HepG2 (cell line): ENCODE data around the gene TATDN2. TPM values are rescaled to one million over a fixed set of nuclear protein-coding genes. Genes with fewer than 3 reads are reported as not detected.

Experiments
- ATAC-seq: fragments of 200-7000 bp; cut with Tn5 transposase; 3 replicates; pipeline ENCODE4 v1.9.1; 2020; ENCODE audit warnings: mild to moderate bottlenecking, moderate library complexity
- BruUV-seq: library from RNA; stranded (reverse); fragments of 400-500 nt; replicated peaks from 2 replicates; lab custom pipeline; 2021; lab: Mats Ljungman, UMichigan
- CTCF ChIA-PET: fragments of 300-600 bp; formaldehyde crosslinking; extraction: SDS; loops from one replicate; lab custom pipeline; 2021; ENCODE audit warnings: low total read pairs, inconsistent platforms, low intra/inter-chr PET ratio; lab: Yijun Ruan, JAX
- POLR2A ChIA-PET: fragments of 350-600 bp; sonication (Branson Sonifier 250); formaldehyde crosslinking; loops from one replicate; lab custom pipeline; 2020; ENCODE audit warnings: antibody characterized with exemption, inconsistent platforms; lab: Yijun Ruan, JAX
- DNase-seq: peaks from one replicate; pipeline ENCODE4 v3.0.0-alpha.2; 2015; ENCODE audit warnings: low spot score
- FAIRE-seq: peaks from 3 replicates; lab custom pipeline; 2011; peaks lifted over from hg19 to GRCh38; lab: Jason Lieb, UNC
- H2AFZ ChIP-seq: one replicate; pipeline ENCODE4 v1.6.1; 2011; ENCODE audit warnings: low read length, inconsistent platforms
- H3K27ac ChIP-seq: fragments of 300-600 bp; 3 replicates; pipeline ENCODE4 v1.8.0; 2011; ENCODE audit warnings: mixed run types, mild to moderate bottlenecking, mixed read lengths, low read length, inconsistent platforms; ENCODE audit not compliant: insufficient read depth; ENCODE audit errors: extremely low read length
- H3K27me3 ChIP-seq, 2 experiments: fragments of 200-600 bp in 1 of 2; 2 replicates in 1 of 2; 3 replicates in 1 of 2; pipeline versions ENCODE4 v1.6.0 to v1.8.0; 2011; ENCODE audit warnings: low read length in 2 of 2, mild to moderate bottlenecking in 2 of 2, moderate library complexity in 2 of 2, inconsistent platforms in 1 of 2; ENCODE audit not compliant: insufficient read depth in 2 of 2, control insufficient read depth in 1 of 2
- H3K36me3 ChIP-seq, 2 experiments: fragments of 200-600 bp in 1 of 2; replicated peaks in 1 of 2; 2 replicates in 1 of 2; 3 replicates in 1 of 2; pipeline versions ENCODE4 v1.5.1 to v1.8.0; 2011; ENCODE audit warnings: low read length in 2 of 2, inconsistent platforms in 1 of 2; ENCODE audit not compliant: insufficient read depth in 2 of 2, control insufficient read depth in 1 of 2
- H3K4me1 ChIP-seq: 2 replicates; pipeline ENCODE4 v1.5.1; 2012; ENCODE audit warnings: low read length, inconsistent platforms; ENCODE audit not compliant: insufficient read depth
- H3K4me2 ChIP-seq: 2 replicates; pipeline ENCODE4 v1.6.0; 2011; ENCODE audit warnings: low read depth, low read length, inconsistent platforms
- H3K4me3 ChIP-seq, 3 experiments: fragments of 200-600 bp in 1 of 3; sonication (generic), shearing (Covaris generic) in 1 of 3; replicated peaks in 1 of 3; 2 replicates each; pipeline ENCODE4 v1.5.1; 2011 to 2016; ENCODE audit warnings: low read length in 3 of 3, inconsistent platforms in 2 of 3, low read depth in 2 of 3, mild to moderate bottlenecking in 2 of 3, control low read depth in 1 of 3, mixed read lengths in 1 of 3; ENCODE audit not compliant: insufficient read depth in 1 of 3
- H3K79me2 ChIP-seq: one replicate; pipeline ENCODE4 v1.6.1; 2011; ENCODE audit warnings: low read length, inconsistent platforms; ENCODE audit not compliant: insufficient read depth
- H3K9ac ChIP-seq: 2 replicates; pipeline ENCODE4 v1.6.0; 2011; ENCODE audit warnings: mild to moderate bottlenecking, low read depth, low read length, inconsistent platforms; ENCODE audit not compliant: insufficient read depth
- H3K9me3 ChIP-seq: 2 replicates; pipeline ENCODE4 v1.5.1; 2012; ENCODE audit warnings: mild to moderate bottlenecking, low read length
- H4K20me1 ChIP-seq: 2 replicates; pipeline ENCODE4 v1.6.0; 2011; ENCODE audit warnings: inconsistent platforms, mild to moderate bottlenecking, low read length, moderate library complexity; ENCODE audit not compliant: insufficient read depth
- ATRX ChIP-seq: sonication (generic); formaldehyde crosslinking; IDR thresholded peaks from 2 replicates; pipeline ENCODE4 v1.4.0; 2020; ENCODE audit warnings: missing genetic modification reagents, borderline replicate concordance
- PITX1 ChIP-seq: sonication (generic); formaldehyde crosslinking; IDR thresholded peaks from 2 replicates; pipeline ENCODE4 v1.5.1; 2020; ENCODE audit warnings: mild to moderate bottlenecking, missing genetic modification reagents
- YEATS2 ChIP-seq: sonication (generic); formaldehyde crosslinking; IDR thresholded peaks from 2 replicates; pipeline ENCODE4 v1.4.0; 2020; ENCODE audit warnings: missing genetic modification reagents, borderline replicate concordance
- ZFP1 ChIP-seq: IDR thresholded peaks from 2 replicates; pipeline ENCODE4 v1.6.1; 2016
- ZNF230 ChIP-seq: sonication (generic); formaldehyde crosslinking; IDR thresholded peaks from 2 replicates; pipeline ENCODE4 v1.4.0; 2020; ENCODE audit warnings: mild to moderate bottlenecking, missing genetic modification reagents
- ZNF296 ChIP-seq: sonication (generic); formaldehyde crosslinking; conservative IDR thresholded peaks from 2 replicates; pipeline ENCODE4 v1.5.0; 2020; ENCODE audit warnings: mild to moderate bottlenecking, missing genetic modification reagents
- WGBS: methylation state at CpG from one replicate; pipeline ENCODE4 v1.1.6; 2017; ENCODE audit warnings: low lambda C conversion rate; 5-methylcytosine and 5-hydroxymethylcytosine counted together
- in situ Hi-C: cut with HindIII; loops from 2 replicates; pipeline ENCODE4 v1.10.0; 2017; ENCODE audit warnings: low pct_unique_long_range_greater_than_20kb; ENCODE audit not compliant: extremely low pct_ligation_motif_present
- intact Hi-C: fragments of 100-400 bp; cut with micrococcal nuclease; formaldehyde crosslinking; loops from one replicate; pipeline ENCODE4 v1.10.0; 2022; ENCODE audit not compliant: unreplicated experiment
- polyA plus RNA-seq, 8 experiments: library from polyadenylated mRNA; depleted of rRNA in 3 of 8; stranded (reverse) in 7 of 8; unstranded in 1 of 8; fragments of >200 nt; fragmentation: Illumina TruSeq in 4 of 8; extraction: Trizol in 4 of 8; gene quantifications; 2 replicates each; pipeline versions ENCODE4 v1.2.1 to v1.2.3, GENCODE V29; 2011 to 2016; ENCODE audit warnings: low read depth in 4 of 8, missing spikeins in 1 of 8, mixed read lengths in 1 of 8; ENCODE audit not compliant: insufficient read depth in 1 of 8
- total RNA-seq, 5 experiments: library from RNA; depleted of rRNA; stranded (reverse); fragments of >200 nt; fragmentation: Illumina TruSeq; extraction: Trizol; gene quantifications; 2 replicates each; pipeline ENCODE4 v1.2.3, GENCODE V29; 2016; ENCODE audit warnings: low read depth in 1 of 5
- TF ChIP-seq, protein P1 (sequence below): sonication (generic); formaldehyde crosslinking; IDR thresholded peaks from 2 replicates; pipeline ENCODE4 v1.4.0; 2020; ENCODE audit warnings: missing genetic modification reagents, mild to moderate bottlenecking, borderline replicate concordance
- TF ChIP-seq, protein P2 (sequence below): sonication (generic); formaldehyde crosslinking; IDR thresholded peaks from 2 replicates; pipeline ENCODE4 v1.4.0; 2020; ENCODE audit warnings: missing genetic modification reagents, mild to moderate bottlenecking, borderline replicate concordance

Gene TATDN2
- total and polyA plus RNA-seq, 2 of the 13 experiments (the other 11 are each of a cell fraction or from before 2014, with no cell fraction given), result 12.1 to 21.9 TPM

DNA sequence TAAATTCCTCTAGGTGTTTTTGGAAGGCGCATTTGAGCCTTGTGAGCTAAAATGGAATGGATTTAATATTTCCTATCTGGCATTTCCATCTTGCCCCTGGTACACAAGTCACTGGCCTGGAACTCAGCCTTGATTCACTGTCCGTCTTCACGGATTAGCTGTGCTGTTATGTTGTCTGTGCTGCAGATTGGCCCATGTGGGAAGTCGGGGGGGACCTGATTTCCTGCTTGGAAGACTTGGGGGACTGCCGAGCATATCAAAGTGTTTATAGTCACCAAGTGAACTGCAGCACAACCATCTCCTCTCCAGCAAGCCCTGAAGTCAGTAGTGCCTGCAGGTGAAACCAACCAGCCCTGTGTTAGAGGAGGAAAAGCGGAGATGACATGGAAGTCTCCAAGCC lies 32.3 kb downstream of the TATDN2 start:
- Histone ChIP-seq H3K27me3 (no peaks in the 10 kb centered on the region), H3K27ac (no peak overlapping the region), H3K79me2 (peaks cover 8% of the 10 kb centered on the region), H3K36me3 (peaks cover 44 to 76% of the 10 kb centered on the region in 2 experiments), H3K4me1 (no peaks in the 10 kb centered on the region), H3K4me2 (no peak overlapping the region), H2AFZ (no peak overlapping the region), H3K9ac (no peak overlapping the region), H4K20me1 (peaks cover 8% of the 10 kb centered on the region; the same call in 1 of the 2 replicates), H3K4me3 (no peak overlapping the region), H3K9me3 (no peaks in the 10 kb centered on the region)
- no peak for DNase-seq
- no peak for FAIRE-seq
- in situ Hi-C loops (no loop called here), intact Hi-C loops (no loop called here)
- ChIA-PET POLR2A (interaction anchor here (1.8 kb wide), 1 partner anchor 31 kb away, joined by 3 read pairs; no protein-coding TSS in a partner anchor), CTCF (no interaction called here)
- whole genome bisulfite sequencing, result 94% methylated on average over 6 of the region's 6 CpGs
- no peak for ATAC-seq
- TF ChIP-seq PITX1 (CRISPR knock-in tag), result no peak
- no peak for TF ChIP-seq ATRX (CRISPR knock-in tag)
- TF ChIP-seq ZNF230 (CRISPR knock-in tag), result no peak
- TF ChIP-seq ZFP1 (CRISPR knock-in tag), result no peak
- TF ChIP-seq ZNF296, result no peak
- TF ChIP-seq, protein P1, sequence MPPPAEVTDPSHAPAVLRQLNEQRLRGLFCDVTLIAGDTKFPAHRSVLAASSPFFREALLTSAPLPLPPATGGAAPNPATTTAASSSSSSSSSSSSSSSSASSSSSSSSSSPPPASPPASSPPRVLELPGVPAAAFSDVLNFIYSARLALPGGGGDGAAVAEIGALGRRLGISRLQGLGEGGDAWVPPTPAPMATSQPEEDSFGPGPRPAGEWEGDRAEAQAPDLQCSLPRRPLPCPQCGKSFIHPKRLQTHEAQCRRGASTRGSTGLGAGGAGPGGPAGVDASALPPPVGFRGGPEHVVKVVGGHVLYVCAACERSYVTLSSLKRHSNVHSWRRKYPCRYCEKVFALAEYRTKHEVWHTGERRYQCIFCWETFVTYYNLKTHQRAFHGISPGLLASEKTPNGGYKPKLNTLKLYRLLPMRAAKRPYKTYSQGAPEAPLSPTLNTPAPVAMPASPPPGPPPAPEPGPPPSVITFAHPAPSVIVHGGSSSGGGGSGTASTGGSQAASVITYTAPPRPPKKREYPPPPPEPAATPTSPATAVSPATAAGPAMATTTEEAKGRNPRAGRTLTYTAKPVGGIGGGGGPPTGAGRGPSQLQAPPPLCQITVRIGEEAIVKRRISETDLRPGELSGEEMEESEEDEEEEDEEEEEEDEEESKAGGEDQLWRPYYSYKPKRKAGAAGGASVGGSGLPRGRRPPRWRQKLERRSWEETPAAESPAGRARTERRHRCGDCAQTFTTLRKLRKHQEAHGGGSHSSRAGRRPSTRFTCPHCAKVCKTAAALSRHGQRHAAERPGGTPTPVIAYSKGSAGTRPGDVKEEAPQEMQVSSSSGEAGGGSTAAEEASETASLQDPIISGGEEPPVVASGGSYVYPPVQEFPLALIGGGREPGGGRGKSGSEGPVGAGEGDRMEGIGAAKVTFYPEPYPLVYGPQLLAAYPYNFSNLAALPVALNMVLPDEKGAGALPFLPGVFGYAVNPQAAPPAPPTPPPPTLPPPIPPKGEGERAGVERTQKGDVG, result no peak
- no peak for TF ChIP-seq YEATS2 (CRISPR knock-in tag)
- TF ChIP-seq, protein P2, sequence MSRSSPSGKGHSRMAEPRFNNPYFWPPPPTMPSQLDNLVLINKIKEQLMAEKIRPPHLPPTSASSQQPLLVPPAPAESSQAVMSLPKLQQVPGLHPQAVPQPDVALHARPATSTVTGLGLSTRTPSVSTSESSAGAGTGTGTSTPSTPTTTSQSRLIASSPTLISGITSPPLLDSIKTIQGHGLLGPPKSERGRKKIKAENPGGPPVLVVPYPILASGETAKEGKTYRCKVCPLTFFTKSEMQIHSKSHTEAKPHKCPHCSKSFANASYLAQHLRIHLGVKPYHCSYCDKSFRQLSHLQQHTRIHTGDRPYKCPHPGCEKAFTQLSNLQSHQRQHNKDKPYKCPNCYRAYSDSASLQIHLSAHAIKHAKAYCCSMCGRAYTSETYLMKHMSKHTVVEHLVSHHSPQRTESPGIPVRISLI (CRISPR knock-in tag), result no peak
- BruUV-seq, result no TSS peak
